ENCODE data around the gene KDM4B.

The KDM4B gene

DNA sequence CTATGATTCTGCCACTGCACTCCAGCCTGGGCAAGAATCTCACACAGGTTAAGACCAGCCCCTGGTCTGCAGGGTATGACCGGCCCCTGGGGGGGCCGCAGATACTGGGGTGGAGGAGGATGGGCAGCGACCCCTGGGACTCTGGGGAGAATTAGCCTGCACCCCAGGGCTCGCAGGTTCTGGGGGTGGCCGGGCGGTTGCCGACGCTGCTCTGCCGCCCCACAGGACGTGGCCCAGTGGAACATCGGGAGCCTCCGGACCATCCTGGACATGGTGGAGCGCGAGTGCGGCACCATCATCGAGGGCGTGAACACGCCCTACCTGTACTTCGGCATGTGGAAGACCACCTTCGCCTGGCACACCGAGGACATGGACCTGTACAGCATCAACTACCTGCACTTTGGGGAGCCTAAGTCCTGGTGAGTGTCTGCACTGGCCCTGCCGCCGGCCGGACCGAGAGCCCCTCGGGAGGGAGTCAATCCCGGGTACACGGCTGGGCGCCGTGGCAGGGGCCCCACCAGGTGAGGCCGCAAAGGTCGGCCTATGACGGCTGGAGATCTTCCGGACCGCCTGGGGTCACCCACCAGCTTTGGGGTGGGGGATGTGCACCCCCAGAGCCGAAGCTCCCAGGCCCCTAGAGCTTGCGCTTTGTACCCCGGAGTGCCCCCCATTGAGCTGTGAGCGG is 78.5 kb downstream of the KDM4B start:
- DNase-seq (ENCODE audit: insufficient read length, low spot score) (no peak), FAIRE-seq (no peak)

- DNase-seq (ENCODE audit: insufficient read length, low spot score) (peak; percentile 91), FAIRE-seq (no peak)
These were observed 79.3 kb downstream of the KDM4B start for GRCh38 chr19:5048091-5048726.

DNA sequence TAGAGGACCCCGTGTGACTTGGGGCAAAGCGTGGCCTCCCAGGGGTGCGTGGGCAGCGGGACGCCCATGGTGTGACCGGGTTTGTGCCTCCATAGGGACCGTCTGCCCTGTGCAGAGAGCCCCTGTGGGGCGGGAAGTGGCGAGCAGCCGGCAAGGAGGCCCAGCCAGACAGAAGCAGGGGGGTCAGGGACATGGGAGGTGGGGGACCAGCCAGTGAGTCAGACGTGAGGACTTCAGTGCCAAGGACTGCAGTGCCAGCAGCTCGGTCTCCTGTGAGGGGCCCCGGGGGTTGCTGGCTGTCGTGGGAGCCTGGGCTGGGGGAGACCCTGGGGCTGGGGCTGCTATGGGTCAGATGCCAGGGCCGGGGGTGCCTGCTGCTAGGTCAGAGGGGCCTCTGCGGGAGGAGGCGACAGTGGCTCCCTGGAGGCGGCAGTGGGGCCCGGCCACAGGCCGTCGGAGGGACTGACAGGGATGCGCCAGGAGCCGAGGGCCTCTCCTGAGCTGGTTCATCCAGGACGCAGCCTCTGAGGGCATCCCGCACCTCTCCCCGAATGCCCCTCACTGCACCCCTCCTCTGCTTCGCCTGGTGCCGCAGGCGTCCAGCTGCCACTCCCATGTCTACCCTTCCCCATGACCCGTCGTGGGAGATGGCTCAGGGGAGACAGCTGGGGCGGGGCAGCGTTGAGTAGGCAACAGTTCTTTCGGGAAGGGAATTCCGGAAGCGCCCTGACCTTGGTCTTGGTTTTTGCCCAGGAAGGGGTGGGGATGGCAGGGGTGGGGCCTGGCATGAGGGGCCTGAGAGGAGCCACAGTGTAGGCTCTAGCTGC is 80.0 kb downstream of the KDM4B start:
- FAIRE-seq (no peak), DNase-seq (ENCODE audit: insufficient read length, low spot score) (no peak)

DNA sequence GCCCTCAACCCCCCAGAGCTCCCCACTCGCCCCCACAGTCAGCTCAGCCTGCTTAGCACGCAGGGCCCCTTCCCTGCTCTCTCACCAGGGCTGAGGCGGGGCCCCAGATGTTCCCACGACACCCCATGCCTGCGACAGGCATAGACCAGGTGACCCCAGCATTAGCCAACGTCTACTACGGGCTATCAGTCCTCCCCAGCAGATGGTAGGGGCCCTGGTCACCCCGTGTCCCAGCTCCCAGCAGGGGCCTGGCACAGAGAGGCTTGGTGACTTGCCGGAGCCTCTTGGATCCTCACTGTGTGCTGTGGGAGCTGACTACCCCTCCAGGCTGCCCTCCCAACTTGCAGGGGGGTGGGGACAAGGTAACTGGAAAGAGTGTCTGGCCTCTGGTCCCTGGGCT is 80.6 kb downstream of the KDM4B start:
- FAIRE-seq, result no peak
- DNase-seq (ENCODE audit: insufficient read length, low spot score), result no peak

DNA sequence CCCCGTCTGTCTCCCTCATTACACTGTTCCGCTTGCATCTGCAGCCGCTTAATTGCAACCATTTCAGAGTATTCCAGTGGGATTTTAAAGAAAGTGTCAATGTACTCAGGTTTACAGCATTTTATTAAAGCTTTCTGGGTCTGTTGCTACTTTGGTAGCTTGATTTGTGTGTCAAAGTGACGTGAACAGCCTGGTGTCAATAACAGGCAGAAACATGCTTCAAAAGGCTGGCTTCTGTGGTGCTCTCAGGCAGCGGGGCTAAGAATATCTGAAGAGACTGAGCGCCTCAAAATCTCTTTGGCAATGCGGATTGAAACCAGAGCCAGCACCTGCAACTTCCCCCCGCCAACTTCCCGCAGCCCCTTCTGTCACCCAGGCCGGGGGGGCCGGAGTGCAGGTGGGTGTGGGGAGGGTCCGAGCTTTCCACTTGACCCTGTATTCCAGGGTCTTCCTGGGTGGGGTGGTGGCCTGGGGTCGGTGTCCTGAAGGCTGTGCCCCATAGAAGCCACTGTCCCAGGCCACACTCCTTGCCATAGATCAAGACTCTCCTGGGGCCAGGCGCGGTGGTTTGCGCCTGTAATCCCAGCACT is 81.2 kb downstream of the KDM4B start:
- FAIRE-seq (no peak), DNase-seq (ENCODE audit: insufficient read length, low spot score) (no peak)

GRCh38 chr19:5050905-5051304 is 82.0 kb downstream of the KDM4B start:
- FAIRE-seq (no peak), DNase-seq (ENCODE audit: insufficient read length, low spot score) (no peak)

GRCh38 chr19:5051619-5052018 is 82.7 kb downstream of the KDM4B start:
- FAIRE-seq (no peak), DNase-seq (ENCODE audit: insufficient read length, low spot score) (no peak)

DNA sequence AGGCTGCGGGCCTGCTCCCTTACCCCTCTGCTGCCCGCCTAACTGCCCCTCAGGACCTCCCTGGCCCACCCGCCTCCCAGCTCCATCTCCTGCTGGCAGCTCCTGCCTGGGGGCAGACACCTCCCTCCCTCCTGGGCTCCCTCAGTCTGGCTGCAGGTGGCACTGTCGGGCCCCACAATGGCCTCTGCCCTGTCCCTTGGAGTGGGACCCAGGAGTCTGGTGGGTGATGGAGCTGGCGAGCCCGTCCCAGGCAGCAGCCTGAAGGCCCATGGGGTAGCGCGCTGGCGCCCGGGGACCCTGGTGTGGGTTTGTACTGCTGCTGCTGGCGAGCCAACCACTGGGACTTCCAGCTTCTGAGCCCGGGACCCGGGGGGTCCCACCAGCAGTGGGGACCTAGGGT is 83.6 kb downstream of the KDM4B start:
- DNase-seq (ENCODE audit: insufficient read length, low spot score), result no peak

GRCh38 chr19:5052945-5053485 is 84.1 kb downstream of the KDM4B start:
- FAIRE-seq, result no peak
- DNase-seq (ENCODE audit: insufficient read length, low spot score), result no peak

More for the DNA sequence above, 83.6 kb downstream of the KDM4B start:
- no peak for FAIRE-seq

GRCh38 chr19:5053661-5054060 is 84.7 kb downstream of the KDM4B start:
- FAIRE-seq (no peak), DNase-seq (ENCODE audit: insufficient read length, low spot score) (no peak)

GRCh38 chr19:5054551-5055456 is 85.9 kb downstream of the KDM4B start:
- no peak for FAIRE-seq
- no peak for DNase-seq (ENCODE audit: insufficient read length, low spot score)

DNA sequence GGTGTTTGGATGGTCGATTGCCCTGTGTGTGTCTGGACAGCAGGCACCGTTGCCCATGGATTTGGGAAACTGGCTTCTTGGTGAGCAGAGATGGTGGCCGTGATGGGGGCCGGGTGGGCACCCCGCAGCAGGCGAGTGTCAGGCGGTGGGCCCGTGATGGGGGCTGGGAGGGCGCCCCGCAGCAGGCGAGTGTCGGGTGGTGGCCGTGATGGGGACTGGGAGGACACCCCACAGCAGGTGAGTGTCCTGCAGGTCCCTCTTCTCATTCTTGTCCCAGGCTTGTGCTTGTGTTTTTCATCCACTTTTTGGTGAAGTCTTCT is 86.5 kb downstream of the KDM4B start:
- no peak for FAIRE-seq
- DNase-seq (ENCODE audit: insufficient read length, low spot score), result no peak

- DNase-seq (ENCODE audit: insufficient read length, low spot score) (peak; percentile 45), FAIRE-seq (no peak)
These were observed 88.9 kb downstream of the KDM4B start for GRCh38 chr19:5057860-5058259.

DNA sequence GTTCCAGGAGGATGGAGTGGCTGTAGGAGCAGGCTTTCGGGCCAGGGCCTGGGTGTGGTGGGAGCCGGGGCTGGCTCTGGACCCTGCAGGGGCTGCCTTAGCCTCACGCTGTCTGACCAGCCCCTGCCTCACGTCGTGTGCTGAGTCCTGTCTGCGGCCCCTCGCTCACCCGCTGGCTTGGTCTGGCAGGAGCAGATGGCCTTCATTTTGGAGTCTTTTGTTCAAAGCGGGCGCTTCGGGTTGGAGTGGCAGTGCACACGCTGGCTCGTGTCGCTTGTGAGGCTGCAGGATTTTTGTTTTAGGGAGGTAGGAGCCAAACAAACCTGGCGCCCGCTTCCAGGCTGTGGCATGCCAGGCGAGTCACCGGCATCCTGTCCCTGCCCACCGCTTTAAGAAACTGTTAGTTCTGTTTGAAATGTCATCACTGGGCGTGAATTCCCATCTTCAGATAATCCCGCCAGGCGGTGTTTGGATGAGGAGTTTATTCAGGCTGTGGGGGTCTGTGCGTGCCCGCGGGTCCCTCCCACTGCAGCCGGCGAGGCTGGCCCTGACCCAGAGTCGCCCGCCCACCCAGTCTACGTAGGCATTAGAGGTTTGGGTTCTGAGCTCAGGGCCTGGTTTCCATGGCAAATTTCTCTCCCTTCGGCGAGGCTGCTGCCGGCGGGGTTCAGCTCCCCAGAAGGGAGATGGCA is 89.8 kb downstream of the KDM4B start:
- FAIRE-seq (no peak), DNase-seq (ENCODE audit: insufficient read length, low spot score) (no peak)

- FAIRE-seq (no peak), DNase-seq (ENCODE audit: insufficient read length, low spot score) (no peak)
These were observed 90.3 kb downstream of the KDM4B start for GRCh38 chr19:5059213-5059574.

DNA sequence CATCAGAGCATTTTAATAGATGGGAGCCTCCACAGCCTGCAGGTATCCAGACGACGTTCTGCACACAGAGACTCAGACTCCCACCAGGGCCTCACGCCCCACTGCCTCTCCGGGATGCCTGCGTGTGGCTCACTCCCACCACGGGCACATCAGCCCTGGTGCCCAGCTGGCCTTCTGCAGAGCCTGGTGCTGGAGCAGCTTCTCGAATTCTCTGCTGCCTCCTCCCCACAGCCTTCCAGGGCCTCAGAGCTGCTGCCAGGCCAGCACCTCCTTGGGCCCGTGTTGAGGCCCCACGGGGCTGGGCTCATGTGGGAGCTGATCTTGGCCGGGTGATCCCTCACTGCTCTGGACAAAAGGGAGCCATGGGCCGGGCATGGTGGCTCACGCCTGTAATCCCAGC is 90.9 kb downstream of the KDM4B start:
- no peak for FAIRE-seq

DNA sequence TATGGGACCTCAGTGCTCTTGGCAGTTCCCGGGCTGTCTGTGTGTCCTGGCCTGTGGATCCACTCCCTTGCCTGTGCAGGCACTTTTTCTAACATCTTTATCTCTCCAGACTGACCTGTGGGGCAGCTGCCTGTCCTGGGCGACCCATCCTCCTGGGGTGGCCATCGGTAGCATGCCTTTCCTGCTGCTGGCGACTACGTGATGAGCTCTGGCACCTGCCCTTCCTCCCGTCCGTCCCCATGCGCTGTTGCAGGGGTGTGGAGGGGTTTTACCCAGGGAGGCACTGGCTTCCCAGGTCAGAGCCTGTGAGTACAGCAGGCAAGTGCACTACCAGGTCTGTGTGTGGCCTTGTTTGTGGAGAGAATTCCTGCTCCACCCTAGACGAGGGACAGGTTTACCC is 93.3 kb downstream of the KDM4B start:
- FAIRE-seq, result no peak
- DNase-seq (ENCODE audit: insufficient read length, low spot score), result no peak

More for the DNA sequence above, 90.9 kb downstream of the KDM4B start:
- DNase-seq (ENCODE audit: insufficient read length, low spot score), result no peak

- DNase-seq (ENCODE audit: insufficient read length, low spot score) (no peak), FAIRE-seq (no peak)
These were observed 93.9 kb downstream of the KDM4B start for GRCh38 chr19:5062799-5063198.

DNA sequence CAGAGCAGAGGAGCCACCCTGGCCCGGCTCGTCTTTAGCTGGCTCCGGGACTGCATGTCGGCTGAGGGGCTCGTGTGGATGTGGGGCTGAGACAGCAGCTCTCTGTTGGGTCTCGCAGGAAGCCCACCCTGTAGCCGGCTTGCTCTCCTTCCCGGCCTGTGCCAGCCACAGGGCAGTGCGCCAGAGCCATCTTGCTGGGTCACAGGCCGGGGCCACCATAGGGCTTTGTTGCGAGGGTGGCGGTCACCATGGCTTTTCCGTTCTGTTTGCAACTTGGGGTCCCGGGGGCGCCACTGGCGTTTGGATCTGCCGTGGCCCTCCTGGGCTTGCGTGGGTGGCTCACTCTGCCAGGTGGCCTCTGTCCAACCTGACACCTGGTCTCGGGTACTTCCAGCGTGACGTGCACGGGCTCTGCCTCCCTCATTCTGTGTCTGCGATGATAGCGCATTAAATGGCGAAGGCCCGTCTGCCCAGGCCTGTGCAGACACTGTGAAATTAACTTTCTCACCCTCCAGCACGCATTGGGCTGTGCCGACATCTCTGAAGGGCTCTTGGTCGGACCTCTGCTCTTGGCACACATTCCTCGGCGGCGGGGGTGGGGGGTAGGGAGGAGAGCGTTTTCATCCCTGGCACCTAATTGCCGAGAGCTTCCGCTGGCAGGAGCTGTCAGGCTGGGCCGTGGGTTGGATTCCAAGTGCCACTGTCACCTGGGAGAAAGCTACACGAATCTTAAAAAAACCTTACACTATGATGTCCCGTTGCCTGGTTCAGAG is 95.1 kb downstream of the KDM4B start:
- no peak for FAIRE-seq
- DNase-seq (ENCODE audit: insufficient read length, low spot score), result no peak

Measured in GM19239 (cell line).